Astrocyte of the spinal cord (primary cell): ENCODE data around the gene PDK1.

Experiments
- DNase-seq: peaks from one replicate; pipeline ENCODE4 v3.0.0; 2011; ENCODE audit warnings: low read depth, low spot score
- H3K4me3 ChIP-seq: 2 replicates; pipeline ENCODE4 v1.5.1; 2011; ENCODE audit warnings: low read depth, mild to moderate bottlenecking, low read length, moderate library complexity
- CTCF ChIP-seq: IDR thresholded peaks from 2 replicates; pipeline ENCODE4 v1.5.1; 2012; ENCODE audit warnings: low read depth, mild to moderate bottlenecking, low read length, inconsistent platforms
- in situ Hi-C: cut with HindIII; loops from 2 replicates; pipeline ENCODE4 v1.10.0; 2017; ENCODE audit warnings: low sequenced_read_pairs

PDK1 gene

GRCh38 chr2:172634477-172634876 lies 78.6 kb downstream of the PDK1 start:
- H3K4me3 ChIP-seq: no peak overlapping the region
- DNase-seq: no peak
- no peak for TF ChIP-seq CTCF
- in situ Hi-C loops: no loop called here

GRCh38 chr2:172635548-172635947 lies 79.7 kb downstream of the PDK1 start:
- no peak for TF ChIP-seq CTCF
- DNase-seq: no peak
- H3K4me3 ChIP-seq: no peak overlapping the region
- in situ Hi-C loops: no loop called here

DNA sequence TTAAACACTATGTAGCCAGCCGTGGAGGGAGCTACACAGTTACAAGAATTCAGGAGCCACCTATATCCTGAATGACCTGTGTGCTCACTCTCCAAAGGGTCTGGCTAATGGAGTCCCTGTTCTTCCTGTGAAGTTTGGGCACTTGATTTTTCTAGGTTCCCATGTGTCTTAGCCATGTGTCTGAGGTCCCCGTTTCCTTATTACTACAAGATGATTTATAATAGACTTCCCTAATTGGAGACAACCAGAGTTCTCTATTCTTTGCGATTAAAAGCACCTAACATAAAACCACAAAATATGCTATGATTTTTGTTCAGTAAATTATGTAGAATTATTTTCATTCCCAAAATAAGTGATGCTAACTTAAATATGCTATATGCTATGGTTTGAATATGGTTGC lies 83.4 kb downstream of the PDK1 start:
- in situ Hi-C loops: no loop called here
- no peak for DNase-seq
- TF ChIP-seq CTCF: no peak
- no peak overlapping the region for H3K4me3 ChIP-seq

DNA sequence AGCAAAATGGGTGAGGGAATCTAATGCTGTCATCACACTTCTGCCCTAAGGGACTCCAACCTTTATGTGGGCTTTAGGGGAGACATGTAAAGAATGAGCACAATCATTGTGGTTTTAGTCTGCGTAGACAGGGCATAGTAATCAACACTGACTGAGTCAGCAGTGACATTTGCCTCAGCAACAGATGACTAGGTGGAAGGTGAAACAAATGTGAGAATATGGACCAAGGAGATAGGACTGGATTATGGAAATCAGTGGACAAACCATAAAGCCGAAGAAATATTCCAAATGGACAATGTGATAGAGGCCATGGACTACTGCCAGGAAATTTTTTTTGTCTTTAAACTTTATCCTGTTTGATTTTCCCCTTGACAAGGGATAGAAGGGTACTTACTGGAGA lies 83.9 kb downstream of the PDK1 start:
- in situ Hi-C loops: no loop called here
- peak; percentile 85 for DNase-seq
- no peak for TF ChIP-seq CTCF
- H3K4me3 ChIP-seq: no peak overlapping the region

- TF ChIP-seq CTCF: no peak
- in situ Hi-C loops: no loop called here
- H3K4me3 ChIP-seq: no peak overlapping the region
- DNase-seq: no peak
Observed at GRCh38 chr2:172640389-172640788, 84.5 kb downstream of the PDK1 start.

DNA sequence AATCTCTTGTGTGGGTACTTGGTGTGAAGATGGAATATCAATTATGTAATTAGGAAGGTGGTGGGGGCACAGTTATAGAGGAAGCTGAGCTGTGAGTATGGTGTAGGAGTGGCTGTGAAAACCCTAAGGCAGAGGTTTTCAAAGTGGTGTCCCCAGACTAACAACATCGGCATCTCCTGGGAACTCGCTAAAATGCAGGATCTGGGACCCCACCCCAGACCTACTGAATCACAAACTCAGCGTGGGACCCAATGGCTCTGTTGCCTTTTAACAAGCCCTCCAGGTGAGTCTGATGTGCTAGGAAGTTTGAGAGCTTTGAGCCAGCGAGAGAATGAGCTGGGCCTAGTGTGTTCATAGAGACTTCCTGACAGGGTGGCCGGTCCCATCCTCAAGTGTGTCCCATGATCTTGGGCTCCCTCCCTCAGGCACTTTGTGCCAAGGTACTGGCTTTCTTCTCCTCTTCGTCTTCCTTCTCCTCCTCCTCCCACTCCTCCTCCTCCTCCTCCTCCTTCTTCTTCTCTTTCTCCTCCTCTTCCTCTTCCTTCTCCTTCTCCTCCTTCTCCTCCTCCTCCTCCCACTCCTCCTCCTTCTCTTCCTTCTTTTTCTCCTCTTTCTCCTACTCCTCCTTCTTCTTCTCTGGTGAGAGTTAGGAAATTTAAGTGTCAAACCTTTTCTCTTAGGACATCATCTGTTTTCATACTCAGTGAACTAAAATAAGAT lies 86.6 kb downstream of the PDK1 start:
- H3K4me3 ChIP-seq: no peak overlapping the region
- no peak for DNase-seq
- in situ Hi-C loops: no loop called here
- TF ChIP-seq CTCF: no peak
